Ovary (tissue), 3 donors: ENCODE measurements around the gene PLEKHJ1.

Experiments used
- CTCF ChIP-seq, 3 donors: fragments of 450-650 bp in 2 of 3; fragments of 200-600 bp in 1 of 3; IDR thresholded peaks; one replicate each; pipeline versions ENCODE4 v1.5.1 to v1.8.0; 2016 to 2022; ENCODE audit warnings: antibody characterized with exemption in 3 of 3, mild to moderate bottlenecking in 1 of 3
- EP300 ChIP-seq: sonication (generic); formaldehyde crosslinking; IDR thresholded peaks from one replicate; pipeline ENCODE4 v1.6.1; 2017; ENCODE audit warnings: antibody characterized with exemption
- POLR2A ChIP-seq: fragments of 450-650 bp; IDR thresholded peaks from one replicate; pipeline ENCODE4 v1.6.1; 2017; ENCODE audit warnings: antibody characterized with exemption, mild to moderate bottlenecking, moderate library complexity
- donor health status: DM: no; HTN: no; CAD: no.

DNA sequence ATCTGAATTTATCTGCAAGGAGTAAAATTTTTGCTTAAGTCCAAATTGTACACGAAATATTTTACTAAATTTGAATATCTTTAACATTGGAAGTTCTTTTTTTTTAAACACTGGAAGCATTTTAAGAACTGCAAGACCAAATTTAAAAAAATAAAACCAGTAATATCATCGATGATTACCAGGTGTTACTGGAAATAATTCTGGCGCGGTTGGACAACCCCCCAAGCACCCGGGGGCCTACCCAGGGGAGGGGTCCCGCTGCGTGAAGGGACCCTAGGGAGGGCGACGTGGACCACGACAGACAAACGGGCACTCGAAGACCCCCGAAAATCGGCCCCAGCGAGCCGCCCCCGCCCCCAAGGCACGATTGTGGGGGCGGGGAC is 32.7 kb upstream of the PLEKHJ1 start:
- no peak for TF ChIP-seq CTCF (IDR thresholded peaks at IDR 0.05)
- TF ChIP-seq EP300 = no peak
- TF ChIP-seq POLR2A = no peak
